Esophagus squamous epithelium (tissue), 4 donors: Measurements from ENCODE around the gene CSMD2.

Experiments used
- POLR2A ChIP-seq, 4 donors: fragments of 450-650 bp; IDR thresholded peaks; one replicate each; pipeline ENCODE4 v1.6.1; 2017; ENCODE audit warnings: antibody characterized with exemption in 4 of 4, mild to moderate bottlenecking in 4 of 4, moderate library complexity in 3 of 4
- TF ChIP-seq, protein P1 (sequence below), 6 experiments: fragments of 450-650 bp in 4 of 6; fragments of 200-600 bp in 2 of 6; sonication (generic) in 2 of 6; IDR thresholded peaks; one replicate each; pipeline ENCODE4 v1.5.1; 2016 to 2019; ENCODE audit warnings: antibody characterized with exemption in 6 of 6, mild to moderate bottlenecking in 4 of 6, moderate library complexity in 4 of 6

DNA sequence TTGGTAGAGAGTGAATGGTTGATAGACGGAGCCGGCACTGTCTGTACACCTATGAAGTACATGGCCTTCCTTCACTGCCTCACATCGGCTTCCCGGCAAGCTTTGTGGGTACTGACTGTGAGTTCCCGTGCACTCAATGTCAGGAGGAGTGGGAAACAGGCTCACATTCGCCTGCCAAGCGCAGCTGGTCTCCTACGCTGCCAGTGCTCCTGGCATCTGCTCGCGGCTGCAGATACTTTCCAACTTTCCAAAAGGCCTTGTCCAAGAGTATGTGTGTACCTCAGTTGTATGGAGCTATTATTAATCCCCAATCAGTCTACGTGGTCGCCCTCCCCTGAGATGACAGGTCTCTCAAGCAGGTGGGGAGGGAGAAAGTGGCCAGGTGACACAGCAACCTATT is 511.8 kb downstream of the CSMD2 start:
- no peak for TF ChIP-seq POLR2A (IDR thresholded peaks at IDR 0.05)
- TF ChIP-seq, protein P1, sequence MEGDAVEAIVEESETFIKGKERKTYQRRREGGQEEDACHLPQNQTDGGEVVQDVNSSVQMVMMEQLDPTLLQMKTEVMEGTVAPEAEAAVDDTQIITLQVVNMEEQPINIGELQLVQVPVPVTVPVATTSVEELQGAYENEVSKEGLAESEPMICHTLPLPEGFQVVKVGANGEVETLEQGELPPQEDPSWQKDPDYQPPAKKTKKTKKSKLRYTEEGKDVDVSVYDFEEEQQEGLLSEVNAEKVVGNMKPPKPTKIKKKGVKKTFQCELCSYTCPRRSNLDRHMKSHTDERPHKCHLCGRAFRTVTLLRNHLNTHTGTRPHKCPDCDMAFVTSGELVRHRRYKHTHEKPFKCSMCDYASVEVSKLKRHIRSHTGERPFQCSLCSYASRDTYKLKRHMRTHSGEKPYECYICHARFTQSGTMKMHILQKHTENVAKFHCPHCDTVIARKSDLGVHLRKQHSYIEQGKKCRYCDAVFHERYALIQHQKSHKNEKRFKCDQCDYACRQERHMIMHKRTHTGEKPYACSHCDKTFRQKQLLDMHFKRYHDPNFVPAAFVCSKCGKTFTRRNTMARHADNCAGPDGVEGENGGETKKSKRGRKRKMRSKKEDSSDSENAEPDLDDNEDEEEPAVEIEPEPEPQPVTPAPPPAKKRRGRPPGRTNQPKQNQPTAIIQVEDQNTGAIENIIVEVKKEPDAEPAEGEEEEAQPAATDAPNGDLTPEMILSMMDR (IDR thresholded peaks at IDR 0.05), result no peak
